GM13977 (cell line): ENCODE data around the gene RGSL1.

Source experiments
- DNase-seq: peaks from one replicate; pipeline ENCODE4 v3.0.0; 2012; ENCODE audit warnings: low spot score
- CTCF ChIP-seq: IDR thresholded peaks from 2 replicates; pipeline ENCODE4 v1.5.1; 2012; ENCODE audit warnings: mild to moderate bottlenecking, control low read depth; ENCODE audit not compliant: insufficient read depth; ENCODE audit errors: extremely low read depth, missing control alignments
- in situ Hi-C: fragments of 300-500 bp; cut with MboI; formaldehyde crosslinking; loops from one replicate; pipeline ENCODE4 v1.12.0; 2022; ENCODE audit warnings: low sequenced_read_pairs, low pct_unique_long_range_greater_than_20kb, mixed read lengths, inconsistent platforms; ENCODE audit not compliant: unreplicated experiment

Gene RGSL1

DNA sequence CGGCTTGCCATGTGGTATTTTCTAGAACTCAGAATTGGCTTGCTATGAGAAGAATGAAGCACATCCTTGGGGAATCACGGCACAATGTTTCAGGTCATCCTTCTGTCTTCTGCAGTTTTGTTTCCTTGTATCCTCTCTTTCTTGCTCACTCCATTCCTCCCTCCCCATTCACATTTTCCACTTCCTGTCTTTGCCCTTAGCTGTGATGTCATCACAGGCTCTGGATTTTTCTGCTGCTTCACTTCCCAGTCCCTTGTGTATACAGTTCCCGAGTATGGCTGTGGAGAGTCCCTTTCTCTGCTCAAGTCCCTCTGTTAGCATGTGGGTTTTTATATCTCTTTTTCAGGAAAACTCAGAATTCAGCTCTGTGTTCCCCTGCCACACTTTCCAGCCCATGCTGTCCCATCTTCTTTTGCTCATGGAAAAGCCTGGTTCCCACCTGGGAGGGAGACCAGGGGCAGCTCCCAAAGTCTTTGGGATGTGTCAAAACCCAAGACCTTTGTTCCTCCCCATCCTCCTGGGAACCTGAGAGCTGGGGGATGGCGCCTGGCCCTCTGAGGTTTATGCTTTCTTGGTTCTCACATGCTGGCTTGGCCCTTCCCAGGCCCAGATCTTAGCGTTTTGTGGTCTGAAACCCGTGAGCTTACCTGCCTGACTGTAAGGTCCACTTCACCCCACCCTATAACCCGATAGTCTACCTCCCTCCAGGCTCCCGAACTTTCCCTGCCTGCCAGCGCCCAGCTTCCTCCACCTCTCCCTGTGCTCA is 159.1 kb downstream of the RGSL1 start:
- TF ChIP-seq CTCF = no peak
- no peak for DNase-seq
- in situ Hi-C loops = no loop called here
